ENCODE data around the gene FGR. TPM values are rescaled to one million over a fixed set of nuclear protein-coding genes. Genes with fewer than 3 reads are reported as not detected.
A peak's percentile ranks its signal among the peaks of the same experiment; 100 is the strongest.

FGR gene
- total and polyA plus RNA-seq, 2 of the 13 experiments (the other 11 are each of a cell fraction or from before 2014, with no cell fraction given): not detected

- ChIA-PET CTCF (ENCODE audit: low intra/inter-chr PET ratio, low total read pairs) (no interaction called here), POLR2A (interaction anchor here (1.4 to 2.9 kb wide), 3 partner anchors 15 to 26 kb away, joined by 3 to 10 read pairs (median 5); no protein-coding TSS in a partner anchor)
- no peak overlapping the region for H3K4me3 ChIP-seq (replicated peaks in 1 of 3; ENCODE audit: insufficient read depth in 1 of 3, low read depth in 2 of 3, low read length in 3 of 3)
- peaks cover 11% of the 10 kb centered on the region for H3K79me2 ChIP-seq (ENCODE audit: insufficient read depth, low read length)
- H2AFZ ChIP-seq (ENCODE audit: low read length): no peak overlapping the region
- 83% methylated on average over 3 of the region's 3 CpGs for WGBS (ENCODE audit: low lambda C conversion rate)
- H3K27me3 ChIP-seq (ENCODE audit: control insufficient read depth in 1 of 2, insufficient read depth in 2 of 2, low read length in 2 of 2): no peaks in the 10 kb centered on the region
- intact Hi-C loops (cut with micrococcal nuclease; ENCODE audit: unreplicated experiment) (no loop called here), in situ Hi-C loops (cut with HindIII; ENCODE audit: extremely low pct_ligation_motif_present, low pct_unique_long_range_greater_than_20kb) (no loop called here)
- peaks cover 15% of the 10 kb centered on the region; the same call in 1 of the 2 replicates for H4K20me1 ChIP-seq (ENCODE audit: insufficient read depth, low read length)
- H3K9me3 ChIP-seq (ENCODE audit: low read length): no peaks in the 10 kb centered on the region
- ATAC-seq (peak; percentile 33), DNase-seq (ENCODE audit: low spot score) (no peak), FAIRE-seq (no peak)
- no peak for TF ChIP-seq ZBTB34 (CRISPR knock-in tag; IDR thresholded peaks at IDR 0.05)
- TF ChIP-seq ZNF567 (CRISPR knock-in tag; IDR thresholded peaks at IDR 0.05; ENCODE audit: borderline replicate concordance): no peak
- peak; percentile 32; the same call in 1 of the 2 replicates for TF ChIP-seq ZBTB38 (CRISPR knock-in tag; IDR thresholded peaks at IDR 0.05)
- TF ChIP-seq ZNF121 (CRISPR knock-in tag; IDR thresholded peaks at IDR 0.05): no peak
- TF ChIP-seq ZFAT (CRISPR knock-in tag; conservative IDR thresholded peaks at IDR 0.05): no peak
- TF ChIP-seq RBAK (CRISPR knock-in tag; IDR thresholded peaks at IDR 0.05): no peak
- TF ChIP-seq ZMYM3 (CRISPR knock-in tag; IDR thresholded peaks at IDR 0.05): 0 out of 2 replicates have a peak, but pooled peaks have one; percentile 8
- no peak for TF ChIP-seq ZHX2 (IDR thresholded peaks at IDR 0.05; ENCODE audit: low read depth)
- TF ChIP-seq ZHX2 (CRISPR knock-in tag; IDR thresholded peaks at IDR 0.05; ENCODE audit: borderline replicate concordance): no peak
- no peak for TF ChIP-seq ZNF678 (CRISPR knock-in tag; IDR thresholded peaks at IDR 0.05)
- TF ChIP-seq ZBTB33 (CRISPR knock-in tag; IDR thresholded peaks at IDR 0.05): peak; percentile 96
- TF ChIP-seq GABPB1 (CRISPR knock-in tag; IDR thresholded peaks at IDR 0.05): no peak
- TF ChIP-seq ETV6 (CRISPR knock-in tag; conservative IDR thresholded peaks at IDR 0.05): no peak
- no peak overlapping the region for H3K9ac ChIP-seq (ENCODE audit: insufficient read depth, low read depth, low read length)
- H3K27ac ChIP-seq (ENCODE audit: extremely low read length, insufficient read depth, low read length): no peak overlapping the region
- BruUV-seq (replicated peaks): no TSS peak
- peaks cover 83% of the 10 kb centered on the region for H3K4me1 ChIP-seq (ENCODE audit: insufficient read depth, low read length)
- H3K4me2 ChIP-seq (ENCODE audit: low read depth, low read length): no peak overlapping the region
- H3K36me3 ChIP-seq (replicated peaks in 1 of 2; ENCODE audit: control insufficient read depth in 1 of 2, insufficient read depth in 2 of 2, low read length in 2 of 2): peaks cover 0 to 2% of the 10 kb centered on the region in 2 experiments; a peak in 1 of 5 replicates
Observed at GRCh38 chr1:27584453-27584852, 50.5 kb downstream of the FGR start.
